ENCODE measurements around the gene FKBP1A. TPM values are rescaled to one million over a fixed set of nuclear protein-coding genes. Genes with fewer than 3 reads are reported as not detected.

FKBP1A gene
- total and polyA plus RNA-seq, 2 of the 4 experiments (the other 2 are of a cell fraction) = 120 to 528 TPM

GRCh38 chr20:1334370-1334731 lies 58.5 kb downstream of the FKBP1A start:
- no peak overlapping the region for H2BK20ac ChIP-seq (ENCODE audit: low read depth, low read length)
- H3K4ac ChIP-seq (ENCODE audit: low read depth, low read length) = no peak overlapping the region
- H3K14ac ChIP-seq (replicated peaks; ENCODE audit: low read depth, low read length) = no peak overlapping the region
- H3K4me1 ChIP-seq (ENCODE audit: control insufficient read depth, insufficient read depth, low read length) = peaks cover 9% of the 10 kb centered on the region
- no peak overlapping the region for H2BK15ac ChIP-seq (ENCODE audit: low read depth, low read length)
- no peak overlapping the region for H3K27ac ChIP-seq (ENCODE audit: insufficient read depth, low read length)
- WGBS, 2 experiments (ENCODE audit: extremely low coverage in 2 of 2, insufficient read length in 1 of 2) = no CpG with 5 or more reads among the region's 4 CpGs
- in situ Hi-C loops (cut with MboI; ENCODE audit: low sequenced_read_pairs) = loop anchor here (25.0 kb wide), 1 partner anchor 503 kb away; no protein-coding TSS in a partner anchor
- dilution Hi-C loops (cut with HindIII; ENCODE audit: low sequenced_read_pairs, unreplicated experiment) = no loop called here
- ATAC-seq (ENCODE audit: low read depth) (no peak), DNase-seq (no peak)
- H2BK5ac ChIP-seq (ENCODE audit: low read depth, low read length, poor library complexity, severe bottlenecking) = no peak overlapping the region
- CTCF ChIA-PET = no interaction called here
- no peak overlapping the region for H3K9ac ChIP-seq (ENCODE audit: low read depth, low read length)
- no peak overlapping the region for H2AK9ac ChIP-seq (replicated peaks; ENCODE audit: low read depth, low read length, poor library complexity)
- no peak overlapping the region for H4K5ac ChIP-seq (ENCODE audit: low read depth, low read length)
- H3K56ac ChIP-seq (ENCODE audit: extremely low read depth, insufficient read depth, low read length) = no peak overlapping the region
- no peak overlapping the region for H4K91ac ChIP-seq (ENCODE audit: insufficient read depth, low read depth, low read length)
- peaks cover 11% of the 10 kb centered on the region for H4K20me1 ChIP-seq (ENCODE audit: insufficient read depth, low read length)
- POLR2A ChIA-PET (ENCODE audit: unreplicated experiment) = no interaction called here
- H3K36me3 ChIP-seq (ENCODE audit: control insufficient read depth, insufficient read depth, low read length) = peaks cover 9% of the 10 kb centered on the region; the same call in 1 of the 2 replicates
- H3K18ac ChIP-seq (ENCODE audit: low read depth, low read length) = no peak overlapping the region
- H4K8ac ChIP-seq (ENCODE audit: low read depth in 2 of 2, low read length in 2 of 2) = no peak overlapping the region
- no peaks in the 10 kb centered on the region for H3K27me3 ChIP-seq (ENCODE audit: control insufficient read depth, insufficient read depth, low read length)
- no peak overlapping the region for H2AFZ ChIP-seq (replicated peaks; ENCODE audit: low read length, poor library complexity)
- no peaks in the 10 kb centered on the region for H3K9me3 ChIP-seq (ENCODE audit: control insufficient read depth, insufficient read depth, low read length)
- intact Hi-C loops (cut with micrococcal nuclease) = no loop called here
- peaks cover 44 to 84% of the 10 kb centered on the region in 2 experiments for H3K79me1 ChIP-seq (ENCODE audit: low read depth in 1 of 2, low read length in 2 of 2)
- no peak overlapping the region for H3K4me2 ChIP-seq (ENCODE audit: low read depth, low read length)
- peaks cover 35% of the 10 kb centered on the region for H3K9me1 ChIP-seq (ENCODE audit: insufficient read depth, low read length)
- no peak overlapping the region for H2BK120ac ChIP-seq (ENCODE audit: low read depth, low read length)
- H3K4me3 ChIP-seq (ENCODE audit: insufficient read depth, low read depth, low read length) = no peak overlapping the region
- no peak for TF ChIP-seq BHLHE40 (IDR thresholded peaks at IDR 0.05; ENCODE audit: low read depth, low read length)
- TF ChIP-seq RAD21 (IDR thresholded peaks at IDR 0.05; ENCODE audit: low read length) = no peak
- TF ChIP-seq USF2 (IDR thresholded peaks at IDR 0.05; ENCODE audit: low read depth, low read length) = no peak
- TF ChIP-seq, protein P1, sequence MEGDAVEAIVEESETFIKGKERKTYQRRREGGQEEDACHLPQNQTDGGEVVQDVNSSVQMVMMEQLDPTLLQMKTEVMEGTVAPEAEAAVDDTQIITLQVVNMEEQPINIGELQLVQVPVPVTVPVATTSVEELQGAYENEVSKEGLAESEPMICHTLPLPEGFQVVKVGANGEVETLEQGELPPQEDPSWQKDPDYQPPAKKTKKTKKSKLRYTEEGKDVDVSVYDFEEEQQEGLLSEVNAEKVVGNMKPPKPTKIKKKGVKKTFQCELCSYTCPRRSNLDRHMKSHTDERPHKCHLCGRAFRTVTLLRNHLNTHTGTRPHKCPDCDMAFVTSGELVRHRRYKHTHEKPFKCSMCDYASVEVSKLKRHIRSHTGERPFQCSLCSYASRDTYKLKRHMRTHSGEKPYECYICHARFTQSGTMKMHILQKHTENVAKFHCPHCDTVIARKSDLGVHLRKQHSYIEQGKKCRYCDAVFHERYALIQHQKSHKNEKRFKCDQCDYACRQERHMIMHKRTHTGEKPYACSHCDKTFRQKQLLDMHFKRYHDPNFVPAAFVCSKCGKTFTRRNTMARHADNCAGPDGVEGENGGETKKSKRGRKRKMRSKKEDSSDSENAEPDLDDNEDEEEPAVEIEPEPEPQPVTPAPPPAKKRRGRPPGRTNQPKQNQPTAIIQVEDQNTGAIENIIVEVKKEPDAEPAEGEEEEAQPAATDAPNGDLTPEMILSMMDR (conservative IDR thresholded peaks at IDR 0.05; ENCODE audit: low read depth, low read length) = no peak
- TF ChIP-seq CHD1 (IDR thresholded peaks at IDR 0.05; ENCODE audit: low read depth, low read length) = no peak
- no peak for TF ChIP-seq RCOR1 (IDR thresholded peaks at IDR 0.05; ENCODE audit: insufficient replicate concordance, low read length)
- no peak for TF ChIP-seq ELK1 (IDR thresholded peaks at IDR 0.05; ENCODE audit: borderline replicate concordance, low read depth, low read length)
- no peak for TF ChIP-seq RFX5 (IDR thresholded peaks at IDR 0.05; ENCODE audit: low read depth, low read length)
- no peak for TF ChIP-seq FOS (IDR thresholded peaks at IDR 0.05; ENCODE audit: low read depth, low read length)
- no peak for TF ChIP-seq MAFK (IDR thresholded peaks at IDR 0.05; ENCODE audit: low read depth, low read length)
- TF ChIP-seq MAZ (IDR thresholded peaks at IDR 0.05; ENCODE audit: borderline replicate concordance, low read depth, low read length) = no peak
- no peak for TF ChIP-seq POLR2A (IDR thresholded peaks at IDR 0.05; ENCODE audit: low read depth, low read length)
- TF ChIP-seq CEBPB (IDR thresholded peaks at IDR 0.05; ENCODE audit: low read depth, low read length) = no peak
- TF ChIP-seq NFE2L2 (IDR thresholded peaks at IDR 0.05; ENCODE audit: low read depth, low read length) = no peak
- no peak for TF ChIP-seq MXI1 (IDR thresholded peaks at IDR 0.05; ENCODE audit: borderline replicate concordance, low read depth, low read length)
- TF ChIP-seq SMC3 (IDR thresholded peaks at IDR 0.05; ENCODE audit: low read depth, low read length) = no peak
- H3K23ac ChIP-seq (ENCODE audit: low read depth, low read length) = no peak overlapping the region
- no TSS peak for BruUV-seq (replicated peaks)
- no peak overlapping the region for H2AK5ac ChIP-seq (ENCODE audit: low read depth, low read length)
